OCI-LY7 (cell line): Measurements from ENCODE around the gene SLX4IP.

Experiments
- EZH2phosphoT487 ChIP-seq: fragments of 200-600 bp; sonication (generic); IDR thresholded peaks from 2 replicates; pipeline ENCODE4 v1.6.1; 2018; ENCODE audit warnings: low read depth, borderline replicate concordance, mild to moderate bottlenecking, mixed run types, antibody characterized with exemption, low read length, moderate library complexity, mixed read lengths
- TF ChIP-seq, protein P1 (sequence below): fragments of 200-600 bp; sonication (generic); conservative IDR thresholded peaks from 2 replicates; pipeline ENCODE4 v1.5.1; 2014; ENCODE audit warnings: mild to moderate bottlenecking, antibody characterized with exemption, low read length, moderate library complexity, mixed read lengths

GRCh38 chr20:10508468-10509251, 73.6 kb downstream of the SLX4IP start:
- TF ChIP-seq, protein P1, sequence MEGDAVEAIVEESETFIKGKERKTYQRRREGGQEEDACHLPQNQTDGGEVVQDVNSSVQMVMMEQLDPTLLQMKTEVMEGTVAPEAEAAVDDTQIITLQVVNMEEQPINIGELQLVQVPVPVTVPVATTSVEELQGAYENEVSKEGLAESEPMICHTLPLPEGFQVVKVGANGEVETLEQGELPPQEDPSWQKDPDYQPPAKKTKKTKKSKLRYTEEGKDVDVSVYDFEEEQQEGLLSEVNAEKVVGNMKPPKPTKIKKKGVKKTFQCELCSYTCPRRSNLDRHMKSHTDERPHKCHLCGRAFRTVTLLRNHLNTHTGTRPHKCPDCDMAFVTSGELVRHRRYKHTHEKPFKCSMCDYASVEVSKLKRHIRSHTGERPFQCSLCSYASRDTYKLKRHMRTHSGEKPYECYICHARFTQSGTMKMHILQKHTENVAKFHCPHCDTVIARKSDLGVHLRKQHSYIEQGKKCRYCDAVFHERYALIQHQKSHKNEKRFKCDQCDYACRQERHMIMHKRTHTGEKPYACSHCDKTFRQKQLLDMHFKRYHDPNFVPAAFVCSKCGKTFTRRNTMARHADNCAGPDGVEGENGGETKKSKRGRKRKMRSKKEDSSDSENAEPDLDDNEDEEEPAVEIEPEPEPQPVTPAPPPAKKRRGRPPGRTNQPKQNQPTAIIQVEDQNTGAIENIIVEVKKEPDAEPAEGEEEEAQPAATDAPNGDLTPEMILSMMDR: no peak
- TF ChIP-seq EZH2phosphoT487: no peak
